GM19452 (cell line): ENCODE data around the gene MAP2K7.
A peak's percentile ranks its signal among the peaks of the same experiment; 100 is the strongest.

Source experiments
- ATAC-seq: cut with Tn5 transposase; IDR thresholded peaks from one replicate; pipeline ENCODE4 v1.9.1; 2021; ENCODE audit not compliant: unreplicated experiment

MAP2K7 gene

GRCh38 chr19:7918615-7919421 is 15.1 kb downstream of the MAP2K7 start:
- ATAC-seq, result no peak

GRCh38 chr19:7919610-7920518 is 16.2 kb downstream of the MAP2K7 start, which contains the start of gene SNAPC2:
Gene SNAPC2 (plus strand): TSS chr19:7920338. CDS start chr19:7920367, 29 bp downstream.
- ATAC-seq, result peak; percentile 65

- peak; percentile 49 for ATAC-seq
Observed at GRCh38 chr19:7920519-7921301, 17.0 kb downstream of the MAP2K7 start.

GRCh38 chr19:7921302-7921966 is 17.8 kb downstream of the MAP2K7 start:
- no peak for ATAC-seq

GRCh38 chr19:7921967-7922835 is 18.5 kb downstream of the MAP2K7 start:
- ATAC-seq, result no peak

- no peak for ATAC-seq
Observed at GRCh38 chr19:7922836-7923195, 19.1 kb downstream of the MAP2K7 start.

GRCh38 chr19:7923295-7924191 is 19.9 kb downstream of the MAP2K7 start:
- no peak for ATAC-seq

- no peak for ATAC-seq
Observed at GRCh38 chr19:7924241-7924640, 20.6 kb downstream of the MAP2K7 start.

GRCh38 chr19:7924651-7925170 is 21.0 kb downstream of the MAP2K7 start:
- ATAC-seq, result no peak

- ATAC-seq, result no peak
Observed at GRCh38 chr19:7925171-7925851, 21.6 kb downstream of the MAP2K7 start.

GRCh38 chr19:7926021-7926726 is 22.5 kb downstream of the MAP2K7 start, which contains the start of gene CTXN1:
Gene CTXN1 (minus strand): TSS chr19:7926135. CDS start chr19:7925538, 597 bp downstream.
- no peak for ATAC-seq

GRCh38 chr19:7926727-7927604 is 23.3 kb downstream of the MAP2K7 start:
- ATAC-seq, result no peak

GRCh38 chr19:7927605-7928333 is 24.1 kb downstream of the MAP2K7 start:
- no peak for ATAC-seq

- ATAC-seq, result no peak
Observed at GRCh38 chr19:7928334-7928706, 24.6 kb downstream of the MAP2K7 start.
